ENCODE data around the gene LCP2. TPM values are rescaled to one million over a fixed set of nuclear protein-coding genes. Genes with fewer than 3 reads are reported as not detected.

Gene LCP2
- total RNA-seq, 1 experiment from 2014 or later: 0.61 TPM

DNA sequence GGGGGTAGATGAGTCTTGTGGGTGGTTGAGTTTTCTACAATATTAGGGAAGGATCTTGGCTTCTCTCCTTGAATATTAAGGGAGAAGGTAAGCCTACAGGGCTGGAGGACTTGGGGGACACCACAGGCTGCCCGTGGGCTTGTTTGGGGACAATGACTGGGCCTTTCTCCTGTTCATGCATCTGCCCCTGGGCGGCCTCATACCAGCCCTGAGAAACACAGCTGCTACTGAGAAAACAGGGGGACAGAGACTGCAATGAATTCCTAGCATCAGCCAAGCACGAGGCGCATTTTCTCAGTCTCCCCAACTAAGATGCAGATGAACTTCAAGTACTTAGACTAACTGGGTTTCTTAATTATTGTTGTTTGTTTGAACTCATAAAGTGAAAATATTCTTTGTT, 40.2 kb downstream of the LCP2 start:
- CTCF ChIA-PET: no interaction called here
- H3K36me3 ChIP-seq (ENCODE audit: control insufficient read depth in 1 of 2, insufficient read depth in 2 of 2, low read length in 2 of 2): no peaks in the 10 kb centered on the region
- BruUV-seq (replicated peaks): no TSS peak
- intact Hi-C loops (cut with micrococcal nuclease): no loop called here
- POLR2A ChIA-PET: no interaction called here
- no peak overlapping the region for H3K27ac ChIP-seq (ENCODE audit: low read depth, low read length)
- H3K9ac ChIP-seq (ENCODE audit: low read length): no peak overlapping the region
- TF ChIP-seq RAD21 (IDR thresholded peaks at IDR 0.05; ENCODE audit: low read depth) (no peak), JUND (IDR thresholded peaks at IDR 0.05) (no peak), SP1 (IDR thresholded peaks at IDR 0.05; ENCODE audit: low read depth) (no peak), ZFX (IDR thresholded peaks at IDR 0.05) (no peak), YY1 (IDR thresholded peaks at IDR 0.05; ENCODE audit: extremely low read depth, insufficient replicate concordance, low read depth, low read length) (no peak), CBX3 (IDR thresholded peaks at IDR 0.05; ENCODE audit: low read depth) (no peak), POLR2AphosphoS5 (IDR thresholded peaks at IDR 0.05; ENCODE audit: low read depth, low read length) (no peak), CEBPB (IDR thresholded peaks at IDR 0.05; ENCODE audit: low read depth) (no peak), EZH2phosphoT487 (IDR thresholded peaks at IDR 0.05; ENCODE audit: borderline replicate concordance) (no peak), EZH2 (IDR thresholded peaks at IDR 0.05) (no peak)
- TF ChIP-seq, protein P1, sequence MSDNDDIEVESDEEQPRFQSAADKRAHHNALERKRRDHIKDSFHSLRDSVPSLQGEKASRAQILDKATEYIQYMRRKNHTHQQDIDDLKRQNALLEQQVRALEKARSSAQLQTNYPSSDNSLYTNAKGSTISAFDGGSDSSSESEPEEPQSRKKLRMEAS (IDR thresholded peaks at IDR 0.05): no peak
- no peak overlapping the region for H3K4me3 ChIP-seq (replicated peaks in 1 of 2; ENCODE audit: low read depth in 1 of 2, low read length in 2 of 2)
- ATAC-seq (no peak), DNase-seq (ENCODE audit: low read depth, low spot score) (no peak)
- H3K9me2 ChIP-seq (ENCODE audit: insufficient read depth): no peaks in the 10 kb centered on the region
- H3K4me1 ChIP-seq (ENCODE audit: control insufficient read depth in 1 of 2, insufficient read depth in 2 of 2, low read length in 2 of 2): no peaks in the 10 kb centered on the region
- H3K4me2 ChIP-seq (ENCODE audit: low read length): no peak overlapping the region
- no peak overlapping the region for H2AFZ ChIP-seq (ENCODE audit: low read depth, low read length, poor library complexity, severe bottlenecking)
- H3K79me2 ChIP-seq (ENCODE audit: insufficient read depth, low read length): no peaks in the 10 kb centered on the region
- peaks cover 98% of the 10 kb centered on the region for H3K27me3 ChIP-seq (ENCODE audit: insufficient read depth, low read length)
- RAD21 ChIA-PET (ENCODE audit: low non-redundant PET in 1 of 2, low total read pairs in 2 of 2, uncharacterized antibody in 2 of 2, unreplicated experiment in 2 of 2): no interaction called here
- no peaks in the 10 kb centered on the region for H3K9me3 ChIP-seq (ENCODE audit: control insufficient read depth in 1 of 2, insufficient read depth in 1 of 2, low read depth in 1 of 2, low read length in 2 of 2)
- no peaks in the 10 kb centered on the region for H4K20me1 ChIP-seq (ENCODE audit: insufficient read depth)

DNA sequence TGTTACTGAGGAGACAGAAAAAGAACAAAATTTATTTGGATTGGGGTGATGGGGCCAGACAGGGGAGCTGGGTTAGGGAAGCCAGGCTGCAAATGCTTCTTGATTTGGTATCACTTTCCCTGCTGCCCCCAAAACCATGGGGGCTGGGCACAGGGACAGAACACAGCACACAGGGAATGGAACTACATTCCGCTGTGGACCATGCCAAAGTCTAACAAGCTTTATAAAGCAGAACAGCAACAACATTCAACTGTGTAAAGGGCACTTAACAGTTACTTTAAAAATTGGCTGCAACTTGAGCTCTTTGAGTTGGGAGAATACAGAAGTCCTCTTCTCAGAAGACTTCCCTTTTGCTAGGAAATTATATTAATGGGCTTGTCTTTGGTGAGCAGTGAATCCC, 41.0 kb downstream of the LCP2 start:
- Histone ChIP-seq H3K36me3 (ENCODE audit: control insufficient read depth in 1 of 2, insufficient read depth in 2 of 2, low read length in 2 of 2) (no peaks in the 10 kb centered on the region), H3K9me2 (ENCODE audit: insufficient read depth) (no peaks in the 10 kb centered on the region), H3K27me3 (ENCODE audit: insufficient read depth, low read length) (peaks cover 98% of the 10 kb centered on the region), H3K9me3 (ENCODE audit: control insufficient read depth in 1 of 2, insufficient read depth in 1 of 2, low read depth in 1 of 2, low read length in 2 of 2) (no peaks in the 10 kb centered on the region), H3K79me2 (ENCODE audit: insufficient read depth, low read length) (no peaks in the 10 kb centered on the region), H3K4me3 (replicated peaks in 1 of 2; ENCODE audit: low read depth in 1 of 2, low read length in 2 of 2) (no peak overlapping the region), H3K4me1 (ENCODE audit: control insufficient read depth in 1 of 2, insufficient read depth in 2 of 2, low read length in 2 of 2) (no peaks in the 10 kb centered on the region), H3K4me2 (ENCODE audit: low read length) (no peak overlapping the region), H3K9ac (ENCODE audit: low read length) (no peak overlapping the region), H3K27ac (ENCODE audit: low read depth, low read length) (no peak overlapping the region), H2AFZ (ENCODE audit: low read depth, low read length, poor library complexity, severe bottlenecking) (no peak overlapping the region), H4K20me1 (ENCODE audit: insufficient read depth) (no peaks in the 10 kb centered on the region)
- ChIA-PET RAD21 (ENCODE audit: low non-redundant PET in 1 of 2, low total read pairs in 2 of 2, uncharacterized antibody in 2 of 2, unreplicated experiment in 2 of 2) (no interaction called here), CTCF (no interaction called here), POLR2A (no interaction called here)
- DNase-seq (ENCODE audit: low read depth, low spot score): no peak
- no peak for ATAC-seq
- no TSS peak for BruUV-seq (replicated peaks)
- intact Hi-C loops (cut with micrococcal nuclease): no loop called here
- TF ChIP-seq REST (IDR thresholded peaks at IDR 0.05; ENCODE audit: low read depth): no peak
- TF ChIP-seq, protein P1 (IDR thresholded peaks at IDR 0.05): no peak
- TF ChIP-seq, protein P2, sequence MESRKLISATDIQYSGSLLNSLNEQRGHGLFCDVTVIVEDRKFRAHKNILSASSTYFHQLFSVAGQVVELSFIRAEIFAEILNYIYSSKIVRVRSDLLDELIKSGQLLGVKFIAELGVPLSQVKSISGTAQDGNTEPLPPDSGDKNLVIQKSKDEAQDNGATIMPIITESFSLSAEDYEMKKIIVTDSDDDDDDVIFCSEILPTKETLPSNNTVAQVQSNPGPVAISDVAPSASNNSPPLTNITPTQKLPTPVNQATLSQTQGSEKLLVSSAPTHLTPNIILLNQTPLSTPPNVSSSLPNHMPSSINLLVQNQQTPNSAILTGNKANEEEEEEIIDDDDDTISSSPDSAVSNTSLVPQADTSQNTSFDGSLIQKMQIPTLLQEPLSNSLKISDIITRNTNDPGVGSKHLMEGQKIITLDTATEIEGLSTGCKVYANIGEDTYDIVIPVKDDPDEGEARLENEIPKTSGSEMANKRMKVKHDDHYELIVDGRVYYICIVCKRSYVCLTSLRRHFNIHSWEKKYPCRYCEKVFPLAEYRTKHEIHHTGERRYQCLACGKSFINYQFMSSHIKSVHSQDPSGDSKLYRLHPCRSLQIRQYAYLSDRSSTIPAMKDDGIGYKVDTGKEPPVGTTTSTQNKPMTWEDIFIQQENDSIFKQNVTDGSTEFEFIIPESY (IDR thresholded peaks at IDR 0.05; ENCODE audit: extremely low read depth, insufficient replicate concordance, low read length): no peak
- TF ChIP-seq SP1 (IDR thresholded peaks at IDR 0.05; ENCODE audit: low read depth): no peak
- no peak for TF ChIP-seq JUND (IDR thresholded peaks at IDR 0.05)
- TF ChIP-seq EGR1 (IDR thresholded peaks at IDR 0.05; ENCODE audit: low read depth): no peak
- TF ChIP-seq EZH2 (IDR thresholded peaks at IDR 0.05): no peak
- TF ChIP-seq POLR2A (IDR thresholded peaks at IDR 0.05; ENCODE audit: borderline replicate concordance, extremely low read depth, insufficient read depth, insufficient read length): no peak
- TF ChIP-seq EZH2phosphoT487 (IDR thresholded peaks at IDR 0.05; ENCODE audit: borderline replicate concordance): no peak
